Brain pericyte (primary cell): ENCODE data around the gene NFKB2.
A peak's percentile ranks its signal among the peaks of the same experiment; 100 is the strongest.

Experiments
- DNase-seq: peaks from one replicate; pipeline ENCODE4 v3.0.0-alpha.2; 2012; ENCODE audit warnings: low read depth, low spot score

NFKB2 gene

GRCh38 chr10:102408728-102409603 lies 13.5 kb downstream of the NFKB2 start:
- no peak for DNase-seq

GRCh38 chr10:102409604-102410428 lies 14.3 kb downstream of the NFKB2 start:
- no peak for DNase-seq

- DNase-seq: no peak
Measured at GRCh38 chr10:102410429-102411073, 15.0 kb downstream of the NFKB2 start.

DNA sequence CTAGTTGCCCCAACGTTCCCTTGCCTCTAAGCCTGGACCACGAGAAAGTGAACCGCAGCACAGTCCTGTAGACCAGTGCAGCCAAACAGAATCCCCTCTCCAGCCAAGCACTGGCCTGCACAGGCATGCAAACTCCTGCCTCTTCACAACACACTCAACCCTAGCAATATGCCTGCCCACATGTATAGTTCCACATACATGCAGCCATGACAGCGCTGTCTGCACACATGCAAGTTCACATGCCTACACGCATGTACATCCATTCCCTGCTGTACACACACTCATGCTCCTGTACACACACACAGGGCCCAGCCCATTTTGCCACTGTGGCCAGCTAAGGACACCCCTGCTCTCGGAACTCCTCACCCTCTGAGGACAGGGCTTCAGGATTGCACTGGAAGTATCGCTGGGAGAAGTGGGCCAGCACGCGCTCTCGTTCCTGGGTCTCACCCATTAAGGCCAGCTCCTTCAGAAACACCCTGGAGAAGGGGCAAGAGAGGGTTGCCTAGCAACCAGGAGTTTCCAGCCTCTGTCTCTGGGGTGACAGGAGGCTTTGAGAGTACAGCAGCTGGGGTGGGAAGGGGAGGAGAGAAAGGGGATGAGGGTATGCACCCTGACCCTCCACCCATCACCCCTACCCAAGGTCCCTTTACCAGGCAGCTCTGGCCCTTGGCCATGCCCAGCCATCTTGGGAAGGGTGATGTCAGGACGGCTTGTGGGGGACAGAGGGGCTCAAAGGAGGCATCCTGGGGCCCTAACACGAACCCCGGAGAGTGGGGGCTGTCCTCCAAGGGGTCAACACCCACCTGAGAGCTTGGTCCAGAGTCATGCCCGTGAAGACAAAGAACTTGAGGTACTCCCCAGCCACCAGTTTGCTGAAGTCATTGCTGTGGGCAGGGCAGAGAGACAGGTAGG lies 16.1 kb downstream of the NFKB2 start:
- DNase-seq: no peak

GRCh38 chr10:102412293-102412692 lies 16.8 kb downstream of the NFKB2 start:
- no peak for DNase-seq

DNA sequence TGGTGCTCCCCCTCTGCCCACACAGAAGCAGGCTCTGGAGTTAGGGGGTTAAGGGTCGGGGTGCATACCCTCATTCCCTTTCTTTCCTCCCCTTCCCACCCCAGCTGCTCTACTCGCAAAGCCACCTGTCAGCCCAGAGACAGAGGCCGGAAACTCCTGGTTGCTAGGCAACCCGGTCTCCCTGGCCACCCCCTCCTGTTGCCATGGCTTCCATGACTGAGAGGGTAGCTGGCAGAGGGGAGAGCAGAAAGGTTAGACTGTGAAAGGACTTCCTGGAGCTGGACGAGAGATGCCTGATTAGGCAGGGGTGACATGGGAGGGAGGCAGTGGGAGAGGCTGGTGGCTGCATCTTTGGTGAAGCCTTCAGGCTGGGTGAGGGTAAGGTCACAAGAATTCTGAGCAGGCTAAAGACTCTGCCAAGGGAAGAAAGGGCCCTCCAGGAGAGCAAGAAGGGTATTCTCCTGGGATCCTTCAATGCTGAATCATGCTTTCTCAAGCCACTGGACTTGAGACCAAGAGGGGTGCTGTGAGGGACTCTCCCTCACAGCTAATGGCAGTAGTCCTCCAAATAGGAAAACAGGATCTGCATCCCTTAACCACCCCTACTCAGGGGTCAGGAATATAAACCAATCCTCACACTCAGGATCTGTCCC lies 17.7 kb downstream of the NFKB2 start:
- DNase-seq: no peak

DNA sequence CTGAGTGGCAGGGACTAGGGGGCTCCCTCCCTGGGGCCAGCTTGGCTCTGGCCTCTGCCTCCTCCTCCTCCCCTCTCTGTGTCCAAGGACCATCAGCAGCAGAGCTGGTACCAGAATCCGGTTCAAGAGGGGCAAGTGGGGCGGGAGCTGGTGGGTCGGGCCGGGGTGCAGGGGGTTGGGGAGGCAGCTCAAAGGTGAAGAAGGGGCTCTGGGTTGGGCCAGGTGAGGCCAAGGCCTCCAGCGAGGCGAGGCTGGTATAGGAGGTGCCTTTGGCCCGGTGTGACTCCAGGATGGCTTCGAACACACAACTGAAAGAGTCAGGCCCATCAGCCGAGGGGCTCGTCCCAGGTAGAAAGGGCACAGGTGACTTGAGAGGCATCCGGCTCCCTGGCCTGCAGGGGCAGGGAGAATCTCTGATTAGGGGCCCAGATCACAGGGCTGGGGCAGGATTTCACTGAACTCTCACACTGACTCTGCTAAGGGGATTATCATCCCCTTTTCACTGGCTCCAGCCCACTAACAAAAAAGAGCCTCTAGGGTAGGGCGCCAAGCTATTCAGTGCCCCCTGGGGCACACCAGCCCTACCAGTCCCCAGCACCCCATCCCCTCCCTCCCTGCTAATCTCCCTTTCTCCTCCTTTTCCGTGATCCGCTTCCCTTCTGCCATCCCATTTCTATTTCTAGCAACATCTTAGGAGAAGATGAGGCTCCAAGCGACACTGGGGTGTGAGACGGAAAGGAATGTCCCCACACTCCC lies 18.5 kb downstream of the NFKB2 start:
- DNase-seq: no peak

DNA sequence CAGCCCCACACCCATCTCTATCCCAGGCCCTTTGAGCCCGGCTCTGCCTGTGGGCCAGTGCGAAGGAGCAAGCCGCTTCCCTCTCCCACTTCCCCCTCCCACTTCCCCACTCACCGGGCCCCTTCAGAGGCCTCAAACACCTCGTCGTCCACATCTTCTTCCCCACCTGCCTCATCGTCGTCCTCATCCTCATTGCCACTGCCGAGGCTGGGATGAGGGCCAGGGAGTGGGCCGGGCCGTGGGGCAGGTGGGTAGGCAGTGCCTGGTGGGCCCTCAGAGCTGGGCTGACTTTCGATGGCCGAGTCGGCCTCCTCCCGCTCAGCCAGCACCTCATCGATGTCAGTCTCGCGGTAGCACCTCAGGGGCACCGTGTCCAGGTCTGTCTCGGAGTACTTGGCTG lies 19.2 kb downstream of the NFKB2 start:
- no peak for DNase-seq

GRCh38 chr10:102416283-102416682 lies 20.8 kb downstream of the NFKB2 start:
- DNase-seq: no peak

- no peak for DNase-seq
Measured at GRCh38 chr10:102416695-102417094, 21.2 kb downstream of the NFKB2 start.

DNA sequence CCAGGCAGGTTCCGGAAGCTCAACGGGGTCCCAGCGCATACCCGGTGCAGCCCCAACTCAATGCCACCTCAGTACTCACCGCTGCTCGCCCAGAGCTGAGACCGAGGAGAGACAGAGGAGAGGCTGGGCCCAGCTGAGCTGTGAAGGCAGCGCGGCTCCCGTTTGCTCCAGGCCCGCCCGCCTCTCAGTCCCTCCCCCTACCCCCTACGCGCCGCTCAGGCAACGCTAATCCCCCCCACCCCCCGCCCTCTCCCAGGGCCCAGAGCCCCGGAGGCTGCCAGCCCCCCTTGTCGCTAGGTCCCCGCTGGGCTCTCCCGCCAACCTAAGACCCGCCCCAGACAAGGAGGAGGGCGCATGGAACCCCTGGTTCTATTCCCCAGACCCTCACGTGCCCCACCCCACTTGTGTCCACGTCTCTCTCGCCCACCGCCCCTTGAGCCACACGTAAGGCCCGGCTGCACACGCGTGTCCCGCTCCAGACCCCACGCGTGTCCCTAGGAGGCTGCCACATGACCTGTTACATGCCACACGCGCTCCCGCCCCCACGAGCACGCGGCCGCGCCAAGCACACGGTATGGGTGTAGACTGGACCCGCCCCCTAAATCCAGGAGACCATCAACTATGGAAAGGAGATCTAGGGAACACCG lies 23.2 kb downstream of the NFKB2 start, which contains the start of gene PSD:
TSS of gene PSD (minus strand) at position 164 of the 647 bp plus-strand sequence. CDS start 1,747 bp downstream, outside the sequence.
- DNase-seq: no peak

DNA sequence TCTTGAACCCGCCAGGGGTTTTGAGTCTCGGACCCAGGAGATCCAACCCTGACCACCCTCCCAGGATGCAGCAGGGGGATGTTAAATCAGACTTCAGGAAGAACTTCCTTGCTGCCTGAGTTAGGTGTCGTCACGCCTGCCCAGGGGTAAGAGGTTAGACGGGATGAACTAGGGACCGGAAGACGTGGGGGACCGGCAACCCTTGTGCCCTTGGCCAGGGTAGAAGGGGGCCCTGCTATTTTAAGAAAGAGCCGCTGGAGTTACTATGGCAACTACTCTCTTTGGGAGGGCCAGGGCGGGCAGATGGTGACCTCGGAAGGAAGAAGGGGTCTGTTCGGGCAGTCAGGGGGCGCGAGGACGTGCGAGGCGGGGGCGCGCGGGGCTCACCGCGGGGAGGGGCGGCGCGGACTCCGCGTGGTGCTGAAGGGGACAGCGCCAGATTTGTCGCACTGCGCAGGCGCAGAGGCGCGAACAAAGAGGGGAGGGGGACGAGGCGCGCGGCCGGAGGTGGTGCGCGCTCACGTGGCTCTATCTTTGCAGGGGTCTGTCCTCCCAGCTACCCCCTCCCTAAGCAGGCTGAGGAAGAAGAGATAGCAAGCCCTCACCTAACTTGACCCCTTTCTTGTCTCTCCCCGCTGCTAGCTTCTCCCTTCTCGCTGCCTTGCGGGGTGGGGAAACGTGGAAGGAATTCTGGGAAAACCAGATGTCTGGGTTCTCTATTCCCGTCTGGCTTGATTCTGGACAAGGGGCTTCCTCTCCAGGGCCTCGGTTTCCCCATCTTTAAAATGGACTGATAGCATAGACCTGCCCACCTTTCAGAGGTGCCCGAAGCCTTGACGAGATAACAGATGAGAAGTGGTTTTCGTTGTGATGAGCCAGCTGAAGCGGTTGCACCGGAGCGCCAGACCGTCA lies 24.0 kb downstream of the NFKB2 start:
- DNase-seq: no peak

GRCh38 chr10:102420181-102420713 lies 24.7 kb downstream of the NFKB2 start:
- no peak for DNase-seq

GRCh38 chr10:102420714-102421506 lies 25.4 kb downstream of the NFKB2 start, which contains the start of gene FBXL15:
TSS of gene FBXL15 (plus strand) at chr10:102420836. CDS start at chr10:102421130, 294 bp downstream.
- peak; percentile 93 for DNase-seq

DNA sequence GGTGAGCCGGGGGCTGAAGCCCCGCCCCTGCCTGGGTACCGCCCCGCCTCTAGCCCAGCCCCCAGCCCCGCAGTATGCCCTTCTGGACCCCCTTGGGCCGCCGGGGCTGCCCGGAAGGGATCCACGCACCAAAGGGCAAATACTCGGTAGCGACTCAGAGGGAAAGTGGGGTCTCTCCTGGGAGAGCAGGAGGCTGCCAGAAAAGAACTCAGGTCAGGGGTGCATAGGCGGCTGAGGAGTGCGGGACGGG lies 25.9 kb downstream of the NFKB2 start:
- DNase-seq: no peak

DNA sequence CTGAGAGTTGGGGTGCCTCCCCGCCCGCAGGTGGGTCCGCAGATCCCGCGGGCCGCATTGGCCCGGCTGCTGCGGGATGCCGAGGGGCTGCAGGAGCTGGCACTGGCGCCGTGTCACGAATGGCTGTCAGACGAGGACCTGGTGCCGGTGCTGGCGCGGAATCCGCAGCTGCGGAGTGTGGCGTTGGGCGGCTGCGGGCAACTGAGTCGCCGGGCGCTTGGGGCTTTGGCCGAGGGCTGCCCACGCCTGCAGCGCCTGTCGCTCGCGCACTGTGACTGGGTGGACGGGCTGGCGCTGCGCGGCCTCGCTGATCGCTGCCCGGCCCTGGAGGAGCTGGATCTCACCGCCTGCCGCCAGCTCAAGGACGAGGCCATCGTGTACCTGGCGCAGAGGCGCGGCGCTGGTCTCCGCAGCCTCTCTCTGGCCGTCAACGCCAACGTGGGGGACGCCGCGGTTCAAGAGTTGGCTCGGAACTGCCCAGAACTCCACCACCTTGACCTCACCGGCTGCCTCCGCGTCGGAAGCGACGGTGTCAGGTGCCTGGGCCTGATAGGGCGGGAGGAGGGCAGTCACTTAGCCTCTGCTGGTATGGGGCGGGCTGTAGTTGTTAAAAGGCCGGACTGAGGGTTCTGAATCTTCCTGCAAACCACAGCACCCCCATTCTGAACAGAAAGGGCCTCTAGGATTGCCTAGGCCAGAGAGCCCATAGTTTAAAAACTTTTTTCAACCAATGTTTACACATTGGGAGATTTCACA lies 26.4 kb downstream of the NFKB2 start:
- no peak for DNase-seq
